Measurements from ENCODE around the gene UBP1.
"Not testable (repeated sequence)": the region's sequence is repeated elsewhere in the genome, so short reads cannot be mapped to it uniquely, and the experiment has no call there.

Gene UBP1

GRCh38 chr3:33424606-33425452 is 15.4 kb downstream of the UBP1 start:
- Mint-ChIP-seq H3K9me3 (no peaks in the 10 kb centered on the region), H3K27me3 (ENCODE audit: low read depth) (no peaks in the 10 kb centered on the region), H3K4me1 (ENCODE audit: low read depth) (peaks cover 24% of the 10 kb centered on the region), H3K27ac (no peak overlapping the region), H3K4me3 (no peak overlapping the region), H3K36me3 (ENCODE audit: low read depth) (peaks cover 26% of the 10 kb centered on the region)

- Mint-ChIP-seq H3K4me1 (ENCODE audit: low read depth) (peaks cover 17% of the 10 kb centered on the region), H3K27ac (no peak overlapping the region), H3K4me3 (no peak overlapping the region), H3K27me3 (ENCODE audit: low read depth) (no peaks in the 10 kb centered on the region), H3K36me3 (ENCODE audit: low read depth) (peaks cover 44% of the 10 kb centered on the region), H3K9me3 (no peaks in the 10 kb centered on the region)
Observed at GRCh38 chr3:33420966-33421365, 19.2 kb downstream of the UBP1 start.

GRCh38 chr3:33419948-33420347 is 20.3 kb downstream of the UBP1 start:
- Mint-ChIP-seq H3K4me1 (ENCODE audit: low read depth) (peaks cover 17% of the 10 kb centered on the region), H3K36me3 (ENCODE audit: low read depth) (peaks cover 45% of the 10 kb centered on the region), H3K27me3 (ENCODE audit: low read depth) (no peaks in the 10 kb centered on the region), H3K9me3 (no peaks in the 10 kb centered on the region), H3K27ac (peak overlapping the region; percentile 45), H3K4me3 (no peak overlapping the region)

GRCh38 chr3:33417066-33417673 is 23.0 kb downstream of the UBP1 start:
- peaks cover 48% of the 10 kb centered on the region for H3K36me3 Mint-ChIP-seq (ENCODE audit: low read depth)
- no peaks in the 10 kb centered on the region for H3K9me3 Mint-ChIP-seq
- no peak overlapping the region for H3K4me3 Mint-ChIP-seq
- peaks cover 17% of the 10 kb centered on the region for H3K4me1 Mint-ChIP-seq (ENCODE audit: low read depth)
- H3K27ac Mint-ChIP-seq: peak overlapping the region; percentile 61
- H3K27me3 Mint-ChIP-seq (ENCODE audit: low read depth): no peaks in the 10 kb centered on the region

GRCh38 chr3:33410816-33411215 is 29.4 kb downstream of the UBP1 start:
- H3K36me3 Mint-ChIP-seq (ENCODE audit: low read depth): peaks cover 46% of the 10 kb centered on the region

GRCh38 chr3:33403756-33404155 is 36.4 kb downstream of the UBP1 start:
- Mint-ChIP-seq H3K27me3 (ENCODE audit: low read depth) (no peaks in the 10 kb centered on the region), H3K9me3 (no peaks in the 10 kb centered on the region), H3K36me3 (ENCODE audit: low read depth) (peaks cover 42% of the 10 kb centered on the region), H3K4me1 (ENCODE audit: low read depth) (no peaks in the 10 kb centered on the region), H3K4me3 (no peak overlapping the region), H3K27ac (no peak overlapping the region)

More at GRCh38 chr3:33410816-33411215, 29.4 kb downstream of the UBP1 start:
- H3K9me3 Mint-ChIP-seq; H3K27me3 Mint-ChIP-seq (ENCODE audit: low read depth); H3K27ac Mint-ChIP-seq; H3K4me3 Mint-ChIP-seq; H3K4me1 Mint-ChIP-seq (ENCODE audit: low read depth): not testable (repeated sequence)

GRCh38 chr3:33402936-33403335 is 37.3 kb downstream of the UBP1 start:
- Mint-ChIP-seq H3K27ac (no peak overlapping the region), H3K4me1 (ENCODE audit: low read depth) (no peaks in the 10 kb centered on the region), H3K27me3 (ENCODE audit: low read depth) (no peaks in the 10 kb centered on the region), H3K36me3 (ENCODE audit: low read depth) (peaks cover 38% of the 10 kb centered on the region), H3K4me3 (no peak overlapping the region), H3K9me3 (no peaks in the 10 kb centered on the region)

- H3K4me3 Mint-ChIP-seq: no peak overlapping the region
- H3K27ac Mint-ChIP-seq: no peak overlapping the region
- H3K27me3 Mint-ChIP-seq (ENCODE audit: low read depth): no peaks in the 10 kb centered on the region
- H3K4me1 Mint-ChIP-seq (ENCODE audit: low read depth): no peaks in the 10 kb centered on the region
- H3K9me3 Mint-ChIP-seq: no peaks in the 10 kb centered on the region
- H3K36me3 Mint-ChIP-seq (ENCODE audit: low read depth): peaks cover 39% of the 10 kb centered on the region
Observed at GRCh38 chr3:33401781-33402180, 38.4 kb downstream of the UBP1 start.

- Mint-ChIP-seq H3K36me3 (ENCODE audit: low read depth) (peaks cover 48% of the 10 kb centered on the region), H3K9me3 (no peaks in the 10 kb centered on the region), H3K4me1 (ENCODE audit: low read depth) (no peaks in the 10 kb centered on the region), H3K4me3 (no peak overlapping the region), H3K27me3 (ENCODE audit: low read depth) (no peaks in the 10 kb centered on the region), H3K27ac (no peak overlapping the region)
Observed at GRCh38 chr3:33398410-33398809, 41.8 kb downstream of the UBP1 start.

GRCh38 chr3:33395900-33396299 is 44.3 kb downstream of the UBP1 start:
- Mint-ChIP-seq H3K9me3 (no peaks in the 10 kb centered on the region), H3K4me3 (no peak overlapping the region), H3K4me1 (ENCODE audit: low read depth) (peaks cover 12% of the 10 kb centered on the region), H3K27ac (no peak overlapping the region), H3K27me3 (ENCODE audit: low read depth) (no peaks in the 10 kb centered on the region), H3K36me3 (ENCODE audit: low read depth) (peaks cover 51% of the 10 kb centered on the region)

GRCh38 chr3:33394403-33395054 is 45.7 kb downstream of the UBP1 start:
- H3K27me3 Mint-ChIP-seq (ENCODE audit: low read depth): no peaks in the 10 kb centered on the region
- no peaks in the 10 kb centered on the region for H3K9me3 Mint-ChIP-seq
- H3K4me3 Mint-ChIP-seq: no peak overlapping the region
- no peak overlapping the region for H3K27ac Mint-ChIP-seq
- peaks cover 53% of the 10 kb centered on the region for H3K36me3 Mint-ChIP-seq (ENCODE audit: low read depth)
- peaks cover 12% of the 10 kb centered on the region for H3K4me1 Mint-ChIP-seq (ENCODE audit: low read depth)

GRCh38 chr3:33392703-33393125 is 47.5 kb downstream of the UBP1 start:
- Mint-ChIP-seq H3K27me3 (ENCODE audit: low read depth) (no peaks in the 10 kb centered on the region), H3K27ac (no peak overlapping the region), H3K36me3 (ENCODE audit: low read depth) (peaks cover 52% of the 10 kb centered on the region), H3K9me3 (no peaks in the 10 kb centered on the region), H3K4me1 (ENCODE audit: low read depth) (peaks cover 12% of the 10 kb centered on the region), H3K4me3 (no peak overlapping the region)

- Mint-ChIP-seq H3K27me3 (ENCODE audit: low read depth) (no peaks in the 10 kb centered on the region), H3K27ac (peak overlapping the region; percentile 60), H3K4me3 (no peak overlapping the region), H3K4me1 (ENCODE audit: low read depth) (peaks cover 12% of the 10 kb centered on the region), H3K36me3 (ENCODE audit: low read depth) (peaks cover 51% of the 10 kb centered on the region), H3K9me3 (no peaks in the 10 kb centered on the region)
Observed at GRCh38 chr3:33392144-33392543, 48.1 kb downstream of the UBP1 start.

GRCh38 chr3:33391255-33391995 is 48.8 kb downstream of the UBP1 start:
- Mint-ChIP-seq H3K4me3 (no peak overlapping the region), H3K27ac (peak overlapping the region; percentile 60), H3K27me3 (ENCODE audit: low read depth) (no peaks in the 10 kb centered on the region), H3K4me1 (ENCODE audit: low read depth) (peaks cover 12% of the 10 kb centered on the region), H3K36me3 (ENCODE audit: low read depth) (peaks cover 47% of the 10 kb centered on the region), H3K9me3 (no peaks in the 10 kb centered on the region)
